Stomach (tissue), 4 donors: ENCODE data around the gene P4HA3.

Experiments used
- CTCF ChIP-seq, 7 experiments: fragments of 450-650 bp in 4 of 7; fragments of 200-600 bp in 3 of 7; sonication (generic) in 3 of 7; IDR thresholded peaks; one replicate each; pipeline ENCODE4 v1.5.1; 2016 to 2019; ENCODE audit warnings: antibody characterized with exemption in 7 of 7, control low read depth in 2 of 7, mild to moderate bottlenecking in 1 of 7
- EP300 ChIP-seq: sonication (generic); formaldehyde crosslinking; IDR thresholded peaks from one replicate; pipeline ENCODE4 v1.6.1; 2017; ENCODE audit warnings: antibody characterized with exemption
- POLR2A ChIP-seq, 4 donors: fragments of 450-650 bp; IDR thresholded peaks; one replicate each; pipeline ENCODE4 v1.6.1; 2016; ENCODE audit warnings: antibody characterized with exemption in 4 of 4, control low read depth in 2 of 4, mild to moderate bottlenecking in 1 of 4, moderate library complexity in 1 of 4
- POLR2AphosphoS5 ChIP-seq, 3 donors: sonication (generic); formaldehyde crosslinking; IDR thresholded peaks; one replicate each; pipeline ENCODE4 v1.6.1; 2016; ENCODE audit warnings: antibody characterized with exemption in 3 of 3

GRCh38 chr11:74321487-74322188 lies 10.2 kb upstream of the P4HA3 start:
- TF ChIP-seq CTCF (IDR thresholded peaks at IDR 0.05) (peak in 5 of 7 experiments; percentile 26 to 50 (median 43)), POLR2A (IDR thresholded peaks at IDR 0.05) (no peak), POLR2AphosphoS5 (IDR thresholded peaks at IDR 0.05) (peak in 1 of 3 donors; percentile 52), EP300 (no peak)
